DOHH2 (cell line): ENCODE data around the gene CEBPZOS.

Source experiments
- EZH2phosphoT487 ChIP-seq: fragments of 200-600 bp; sonication (generic); IDR thresholded peaks from 2 replicates; pipeline ENCODE4 v1.6.1; 2017; ENCODE audit warnings: borderline replicate concordance, mild to moderate bottlenecking, antibody characterized with exemption, low read length, moderate library complexity, mixed read lengths
- TF ChIP-seq, protein P1 (sequence below): fragments of 200-600 bp; sonication (generic); IDR thresholded peaks from one replicate; pipeline ENCODE4 v1.5.1; 2014; ENCODE audit warnings: antibody characterized with exemption, mild to moderate bottlenecking, low read depth, low read length; ENCODE audit not compliant: poor library complexity, severe bottlenecking

DNA sequence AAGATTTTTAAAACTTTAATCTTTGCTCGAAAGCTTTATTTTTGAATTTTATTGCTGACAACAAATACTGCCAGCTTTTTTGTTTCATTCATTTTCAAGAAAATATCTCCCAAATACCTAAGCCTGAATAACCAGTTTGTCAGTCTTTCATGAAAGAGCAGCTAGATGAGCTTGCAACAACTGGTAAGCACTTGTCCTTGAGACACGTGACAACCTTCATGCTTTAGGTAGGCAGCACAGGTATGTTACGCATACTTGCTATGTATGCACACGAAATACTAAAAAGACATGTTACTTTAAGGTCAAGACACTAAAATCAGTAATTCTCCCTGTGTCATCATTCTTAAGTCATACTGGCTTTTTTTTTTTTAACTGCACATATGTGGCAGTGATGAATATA is 22.8 kb downstream of the CEBPZOS start:
- TF ChIP-seq, protein P1, sequence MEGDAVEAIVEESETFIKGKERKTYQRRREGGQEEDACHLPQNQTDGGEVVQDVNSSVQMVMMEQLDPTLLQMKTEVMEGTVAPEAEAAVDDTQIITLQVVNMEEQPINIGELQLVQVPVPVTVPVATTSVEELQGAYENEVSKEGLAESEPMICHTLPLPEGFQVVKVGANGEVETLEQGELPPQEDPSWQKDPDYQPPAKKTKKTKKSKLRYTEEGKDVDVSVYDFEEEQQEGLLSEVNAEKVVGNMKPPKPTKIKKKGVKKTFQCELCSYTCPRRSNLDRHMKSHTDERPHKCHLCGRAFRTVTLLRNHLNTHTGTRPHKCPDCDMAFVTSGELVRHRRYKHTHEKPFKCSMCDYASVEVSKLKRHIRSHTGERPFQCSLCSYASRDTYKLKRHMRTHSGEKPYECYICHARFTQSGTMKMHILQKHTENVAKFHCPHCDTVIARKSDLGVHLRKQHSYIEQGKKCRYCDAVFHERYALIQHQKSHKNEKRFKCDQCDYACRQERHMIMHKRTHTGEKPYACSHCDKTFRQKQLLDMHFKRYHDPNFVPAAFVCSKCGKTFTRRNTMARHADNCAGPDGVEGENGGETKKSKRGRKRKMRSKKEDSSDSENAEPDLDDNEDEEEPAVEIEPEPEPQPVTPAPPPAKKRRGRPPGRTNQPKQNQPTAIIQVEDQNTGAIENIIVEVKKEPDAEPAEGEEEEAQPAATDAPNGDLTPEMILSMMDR = no peak
- no peak for TF ChIP-seq EZH2phosphoT487
